K562 (cell line): Measurements from ENCODE around the gene GRB10.

Experiments used
- E4F1 ChIP-seq: fragments of 250-450 bp; sonication (Bioruptor Pico); IDR thresholded peaks from 2 replicates; pipeline ENCODE4 v1.5.0; 2021; ENCODE audit warnings: mild to moderate bottlenecking, borderline replicate concordance
- HNRNPK ChIP-seq: fragments of 200-400 bp; formaldehyde crosslinking; IDR thresholded peaks from one replicate; pipeline ENCODE4 v1.6.1; 2018; ENCODE audit warnings: mild to moderate bottlenecking, low read depth, low read length; ENCODE audit not compliant: poor library complexity, severe bottlenecking
- POLR2A ChIP-seq: fragments of 450-650 bp; conservative IDR thresholded peaks from 2 replicates; pipeline ENCODE4 v1.6.1; 2016
- TEAD4 ChIP-seq, 2 experiments: sonication (generic) in 1 of 2; formaldehyde crosslinking in 1 of 2; IDR thresholded peaks; 2 replicates each; pipeline versions ENCODE4 v1.6.1 to v1.8.0; 2012 to 2022; ENCODE audit warnings: borderline replicate concordance in 1 of 2, inconsistent platforms in 1 of 2, low read length in 1 of 2, mild to moderate bottlenecking in 1 of 2, missing genetic modification reagents in 1 of 2
- ZBTB33 ChIP-seq: sonication (generic); formaldehyde crosslinking; IDR thresholded peaks from 2 replicates; pipeline ENCODE4 v1.8.1; 2023; ENCODE audit warnings: mild to moderate bottlenecking, missing genetic modification reagents
- ZNF12 ChIP-seq: sonication (generic); formaldehyde crosslinking; IDR thresholded peaks from 2 replicates; pipeline ENCODE4 v1.4.0; 2020; ENCODE audit warnings: mild to moderate bottlenecking, missing genetic modification reagents
- ZNF23 ChIP-seq: fragments of 250-450 bp; sonication (Bioruptor Pico); IDR thresholded peaks from 2 replicates; pipeline ENCODE4 v1.4.0; 2020; ENCODE audit warnings: mild to moderate bottlenecking
- TF ChIP-seq, protein P1 (sequence below): sonication (generic); formaldehyde crosslinking; IDR thresholded peaks from 2 replicates; pipeline ENCODE4 v1.5.0; 2020; ENCODE audit warnings: missing genetic modification reagents

GRCh38 chr7:50660040-50660829 is 122.5 kb downstream of the GRB10 start:
- TF ChIP-seq E4F1 (no peak), ZNF23 (CRISPR knock-in tag) (no peak), ZBTB33 (CRISPR knock-in tag) (no peak), TEAD4 (IDR thresholded peaks at IDR 0.05; ENCODE audit: low read length) (no peak), TEAD4 (CRISPR knock-in tag; IDR thresholded peaks at IDR 0.05; ENCODE audit: borderline replicate concordance) (no peak), HNRNPK (no peak), ZNF12 (CRISPR knock-in tag) (no peak), POLR2A (no peak)
- TF ChIP-seq, protein P1, sequence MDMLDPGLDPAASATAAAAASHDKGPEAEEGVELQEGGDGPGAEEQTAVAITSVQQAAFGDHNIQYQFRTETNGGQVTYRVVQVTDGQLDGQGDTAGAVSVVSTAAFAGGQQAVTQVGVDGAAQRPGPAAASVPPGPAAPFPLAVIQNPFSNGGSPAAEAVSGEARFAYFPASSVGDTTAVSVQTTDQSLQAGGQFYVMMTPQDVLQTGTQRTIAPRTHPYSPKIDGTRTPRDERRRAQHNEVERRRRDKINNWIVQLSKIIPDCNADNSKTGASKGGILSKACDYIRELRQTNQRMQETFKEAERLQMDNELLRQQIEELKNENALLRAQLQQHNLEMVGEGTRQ (CRISPR knock-in tag) = no peak
